Measurements from ENCODE around the gene HK3. TPM values are rescaled to one million over a fixed set of nuclear protein-coding genes. Genes with fewer than 3 reads are reported as not detected.

HK3 gene
- total and polyA plus RNA-seq, 8 donors, result 0.54 to 97.0 (median 1.6) TPM

GRCh38 chr5:176900780-176901204 is 1.6 kb upstream of the HK3 start:
- intact Hi-C loops (cut with DNase I), result no loop called here
- Histone ChIP-seq H3K4me1 (peaks cover 5 to 68% of the 10 kb centered on the region in 2 donors), H3K9me3 (no peaks in the 10 kb centered on the region), H3K27me3 (no peaks in the 10 kb centered on the region), H3K4me3 (no peak overlapping the region), H3K36me3 (peaks cover 0 to 33% of the 10 kb centered on the region in 2 donors), H3K27ac (peak overlapping the region in 1 of 2 donors; percentile 90)
- TF ChIP-seq CTCF (IDR thresholded peaks at IDR 0.05), result no peak
- ATAC-seq, result no peak
- DNase-seq, result no peak

GRCh38 chr5:176899946-176900779 is 1.0 kb upstream of the HK3 start:
- no peaks in the 10 kb centered on the region for H3K9me3 ChIP-seq
- no peak for TF ChIP-seq CTCF (IDR thresholded peaks at IDR 0.05)

GRCh38 chr5:176897263-176897662 is 1.9 kb downstream of the HK3 start:
- Histone ChIP-seq H3K4me3 (peak overlapping the region in 1 of 2 donors; percentile 53), H3K4me1 (peaks cover 5 to 84% of the 10 kb centered on the region in 2 donors), H3K9me3 (no peaks in the 10 kb centered on the region), H3K36me3 (peaks cover 0 to 15% of the 10 kb centered on the region in 2 donors), H3K27me3 (peaks cover 0 to 5% of the 10 kb centered on the region in 2 donors), H3K27ac (peak overlapping the region in 1 of 2 donors; percentile 90)
- TF ChIP-seq CTCF (IDR thresholded peaks at IDR 0.05), result no peak
- DNase-seq, result no peak
- intact Hi-C loops (cut with DNase I), result no loop called here
- ATAC-seq, result no peak

More at GRCh38 chr5:176899946-176900779, 1.0 kb upstream of the HK3 start:
- intact Hi-C loops (cut with DNase I), result no loop called here
- DNase-seq (peak in 3 of 4 donors; percentile 16 to 42 (median 32)), ATAC-seq (no peak)
- Histone ChIP-seq H3K4me1 (peaks cover 5 to 74% of the 10 kb centered on the region in 2 donors), H3K4me3 (peak overlapping the region in 1 of 2 donors; percentile 53), H3K27ac (peak overlapping the region; percentile 13 to 90), H3K27me3 (no peaks in the 10 kb centered on the region), H3K36me3 (peaks cover 0 to 26% of the 10 kb centered on the region in 2 donors)

GRCh38 chr5:176895831-176896230 is 3.3 kb downstream of the HK3 start:
- H3K4me1 ChIP-seq, result peaks cover 2 to 80% of the 10 kb centered on the region in 2 donors
- DNase-seq, result peak in 1 of 4 donors; percentile 27
- peaks cover 0 to 25% of the 10 kb centered on the region in 2 donors for H3K36me3 ChIP-seq
- TF ChIP-seq CTCF (IDR thresholded peaks at IDR 0.05), result no peak
- ATAC-seq, result no peak
- peak overlapping the region in 1 of 2 donors; percentile 90 for H3K27ac ChIP-seq
- peak overlapping the region in 1 of 2 donors; percentile 17 for H3K4me3 ChIP-seq
- peaks cover 0 to 5% of the 10 kb centered on the region in 2 donors for H3K27me3 ChIP-seq
- H3K9me3 ChIP-seq, result no peaks in the 10 kb centered on the region
- intact Hi-C loops (cut with DNase I), result no loop called here

GRCh38 chr5:176894298-176894697 is 4.8 kb downstream of the HK3 start:
- peaks cover 0 to 41% of the 10 kb centered on the region in 2 donors for H3K36me3 ChIP-seq
- H3K4me1 ChIP-seq, result peaks cover 0 to 65% of the 10 kb centered on the region in 2 donors
- no peak for TF ChIP-seq CTCF (IDR thresholded peaks at IDR 0.05)
- H3K27me3 ChIP-seq, result peaks cover 0 to 5% of the 10 kb centered on the region in 2 donors
- peak in 1 of 4 donors; percentile 70 for DNase-seq
- no peaks in the 10 kb centered on the region for H3K9me3 ChIP-seq
- ATAC-seq, result no peak
- peak overlapping the region in 1 of 2 donors; percentile 90 for H3K27ac ChIP-seq
- H3K4me3 ChIP-seq, result no peak overlapping the region
- intact Hi-C loops (cut with DNase I), result no loop called here

All from left lung (tissue), 10 donors.